Activated CD8-positive, alpha-beta T cell treated with anti-CD3 and anti-CD28 coated beads for 36 hours (primary cell): ENCODE data around the gene TNIP2. TPM values are rescaled to one million over a fixed set of nuclear protein-coding genes. Genes with fewer than 3 reads are reported as not detected.
A peak's percentile ranks its signal among the peaks of the same experiment; 100 is the strongest.

Experiments used
- ATAC-seq: fragments of 200-7000 bp; cut with Tn5 transposase; one replicate; pipeline ENCODE4 v1.10.0; 2021; ENCODE audit warnings: mild to moderate bottlenecking, moderate library complexity
- CTCF ChIA-PET: fragments of 350-600 bp; sonication (Branson Sonifier 250); formaldehyde crosslinking; loops from one replicate; lab custom pipeline; 2021; ENCODE audit warnings: antibody characterized with exemption; lab: Charles Lee
- POLR2A ChIA-PET: fragments of 350-600 bp; sonication (Branson Sonifier 250); formaldehyde crosslinking; loops from one replicate; lab custom pipeline; 2021; ENCODE audit warnings: antibody characterized with exemption; lab: Charles Lee
- DNase-seq: peaks from one replicate; pipeline ENCODE4 v3.0.0-alpha.2; 2020
- H3K27ac Mint-ChIP-seq: one replicate; pipeline ENCODE4 v1.8.0; 2021; ENCODE audit warnings: mild to moderate bottlenecking, mixed read lengths
- H3K27me3 Mint-ChIP-seq: one replicate; pipeline ENCODE4 v1.8.0; 2021; ENCODE audit warnings: mixed read lengths
- H3K36me3 Mint-ChIP-seq: one replicate; pipeline ENCODE4 v1.8.0; 2021; ENCODE audit warnings: low read depth, mixed read lengths
- H3K4me1 Mint-ChIP-seq: one replicate; pipeline ENCODE4 v1.8.0; 2021; ENCODE audit warnings: low read depth, mixed read lengths
- H3K4me3 Mint-ChIP-seq: one replicate; pipeline ENCODE4 v1.8.0; 2021; ENCODE audit warnings: mild to moderate bottlenecking, moderate library complexity, mixed read lengths
- H3K9me3 Mint-ChIP-seq: one replicate; pipeline ENCODE4 v1.8.0; 2021; ENCODE audit warnings: mixed read lengths
- CTCF ChIP-seq: fragments of 200-600 bp; IDR thresholded peaks from one replicate; pipeline ENCODE4 v1.8.0; 2022; ENCODE audit warnings: antibody characterized with exemption, mild to moderate bottlenecking
- intact Hi-C: fragments of 100-400 bp; cut with micrococcal nuclease; formaldehyde crosslinking; loops from one replicate; pipeline ENCODE4 v1.10.0; 2022
- total RNA-seq, 2 experiments: library from RNA; stranded (reverse); gene quantifications; one replicate each; pipeline ENCODE4 v1.2.3, GENCODE V29; 2021

The TNIP2 gene
- total RNA-seq, 2 experiments from 2014 or later: 46.1 to 48.1 TPM

GRCh38 chr4:2795300-2795892 is 39.3 kb upstream of the TNIP2 start:
- Mint-ChIP-seq H3K27ac (no peak overlapping the region), H3K27me3 (no peaks in the 10 kb centered on the region), H3K4me3 (peak overlapping the region; percentile 77), H3K4me1 (peaks cover 50% of the 10 kb centered on the region), H3K9me3 (no peaks in the 10 kb centered on the region), H3K36me3 (peaks cover 2% of the 10 kb centered on the region)
- DNase-seq: no peak
- intact Hi-C loops: no loop called here
- CTCF ChIA-PET: no interaction called here
- POLR2A ChIA-PET: interaction anchor here (1.0 to 2.0 kb wide), 2 partner anchors 9 to 141 kb away, joined by 3 to 5 read pairs; no protein-coding TSS in a partner anchor
- ATAC-seq: no peak
- no peak for TF ChIP-seq CTCF

GRCh38 chr4:2794486-2795299 is 38.6 kb upstream of the TNIP2 start:
- H3K9me3 Mint-ChIP-seq: no peaks in the 10 kb centered on the region
- H3K4me3 Mint-ChIP-seq: peak overlapping the region; percentile 77
- peaks cover 2% of the 10 kb centered on the region for H3K36me3 Mint-ChIP-seq
- DNase-seq: no peak
- H3K4me1 Mint-ChIP-seq: peaks cover 49% of the 10 kb centered on the region
- TF ChIP-seq CTCF: no peak
- H3K27ac Mint-ChIP-seq: peak overlapping the region; percentile 78
- ChIA-PET CTCF (no interaction called here), POLR2A (interaction anchor here (1.0 to 2.0 kb wide), 5 partner anchors 8 to 141 kb away, joined by 3 to 5 read pairs (median 4); no protein-coding TSS in a partner anchor)
- H3K27me3 Mint-ChIP-seq: no peaks in the 10 kb centered on the region
- intact Hi-C loops: no loop called here
- no peak for ATAC-seq

- TF ChIP-seq CTCF: no peak
- Mint-ChIP-seq H3K4me1 (peaks cover 47% of the 10 kb centered on the region), H3K4me3 (peak overlapping the region; percentile 77), H3K27me3 (no peaks in the 10 kb centered on the region), H3K36me3 (no peaks in the 10 kb centered on the region), H3K27ac (peak overlapping the region; percentile 78), H3K9me3 (no peaks in the 10 kb centered on the region)
- peak; percentile 22 for ATAC-seq
- peak; percentile 78 for DNase-seq
- CTCF ChIA-PET: no interaction called here
- intact Hi-C loops: no loop called here
- POLR2A ChIA-PET: interaction anchor here (1.0 to 2.0 kb wide), 4 partner anchors 8 to 25 kb away, joined by 4 to 5 read pairs (median 4); no protein-coding TSS in a partner anchor
Observed at GRCh38 chr4:2793586-2794485, 37.7 kb upstream of the TNIP2 start.

GRCh38 chr4:2792711-2793585 is 36.8 kb upstream of the TNIP2 start, which contains the start of gene SH3BP2:
TSS of gene SH3BP2 (plus strand) at chr4:2793085. CDS start at chr4:2820618, 27,533 bp downstream.
- Mint-ChIP-seq H3K27me3 (no peaks in the 10 kb centered on the region), H3K36me3 (no peaks in the 10 kb centered on the region), H3K27ac (peak within 1 kb of the TSS; percentile 78), H3K4me3 (peak within 1 kb of the TSS; percentile 77), H3K9me3 (no peaks in the 10 kb centered on the region), H3K4me1 (peaks cover 46% of the 10 kb centered on the region)
- ChIA-PET POLR2A (no interaction called here), CTCF (no interaction called here)
- ATAC-seq: peak; percentile 48
- intact Hi-C loops: no loop called here
- TF ChIP-seq CTCF: no peak
- DNase-seq: peak; percentile 75
